ENCODE measurements around the gene CPNE9. TPM values are rescaled to one million over a fixed set of nuclear protein-coding genes. Genes with fewer than 3 reads are reported as not detected.

Gene CPNE9
- total and polyA plus RNA-seq, 2 of the 8 experiments (the other 6 are each of a cell fraction or from before 2014, with no cell fraction given), result 4.8 to 6.0 TPM

- TF ChIP-seq TEAD4 (IDR thresholded peaks at IDR 0.05; ENCODE audit: low read depth, low read length) (no peak), YY1 (IDR thresholded peaks at IDR 0.05; ENCODE audit: low read depth, low read length) (no peak), TCF12 (IDR thresholded peaks at IDR 0.05; ENCODE audit: low read depth, low read length) (no peak), TBP (IDR thresholded peaks at IDR 0.05; ENCODE audit: low read depth, low read length) (no peak), JUND (IDR thresholded peaks at IDR 0.05; ENCODE audit: low read length) (no peak)
Observed at GRCh38 chr3:9696480-9697220, 7.0 kb upstream of the CPNE9 start (continued).
